ENCODE data around the gene FAM107A. TPM values are rescaled to one million over a fixed set of nuclear protein-coding genes. Genes with fewer than 3 reads are reported as not detected.

Gene FAM107A
- total RNA-seq, 1 donor from 2014 or later, result not detected

- no peaks in the 10 kb centered on the region for H3K27me3 Mint-ChIP-seq (ENCODE audit: unreplicated experiment)
- H3K4me3 Mint-ChIP-seq (ENCODE audit: unreplicated experiment), result no peak overlapping the region
- H3K36me3 Mint-ChIP-seq (ENCODE audit: unreplicated experiment), result peaks cover 8% of the 10 kb centered on the region
- TF ChIP-seq CTCF (IDR thresholded peaks at IDR 0.05; ENCODE audit: partially characterized antibody, unreplicated experiment), result no peak
- no peak for DNase-seq
- H3K27ac Mint-ChIP-seq (ENCODE audit: unreplicated experiment), result no peak overlapping the region
- peaks cover 15% of the 10 kb centered on the region for H3K4me1 Mint-ChIP-seq (ENCODE audit: low read depth, unreplicated experiment)
- peaks cover 4% of the 10 kb centered on the region for H3K9me3 Mint-ChIP-seq (ENCODE audit: unreplicated experiment)
Measured at GRCh38 chr3:58559586-58559985, 17.6 kb downstream of the FAM107A start.

DNA sequence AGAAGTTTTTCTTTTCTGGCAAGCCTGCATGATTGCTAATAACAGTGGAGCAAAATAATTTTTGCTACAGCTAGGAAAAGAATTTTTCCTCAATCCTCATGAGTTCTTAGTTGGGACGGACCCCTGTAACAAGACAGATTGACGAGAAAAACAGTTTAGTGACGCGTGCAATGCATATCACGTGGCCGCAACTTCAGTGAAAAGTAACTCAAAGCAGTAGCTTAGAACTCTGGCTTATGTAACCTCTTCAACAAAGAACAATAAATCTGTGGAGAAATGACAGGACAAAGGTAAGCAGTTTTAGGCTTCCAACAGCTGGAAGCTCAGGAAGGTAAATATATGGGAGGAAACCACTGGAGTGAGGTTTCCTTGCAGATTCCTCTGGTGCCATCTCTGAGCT, 19.7 kb downstream of the FAM107A start:
- Mint-ChIP-seq H3K4me3 (ENCODE audit: unreplicated experiment) (no peak overlapping the region), H3K27ac (ENCODE audit: unreplicated experiment) (no peak overlapping the region), H3K9me3 (ENCODE audit: unreplicated experiment) (peaks cover 4% of the 10 kb centered on the region), H3K4me1 (ENCODE audit: low read depth, unreplicated experiment) (peaks cover 15% of the 10 kb centered on the region), H3K36me3 (ENCODE audit: unreplicated experiment) (peaks cover 13% of the 10 kb centered on the region), H3K27me3 (ENCODE audit: unreplicated experiment) (no peaks in the 10 kb centered on the region)
- no peak for TF ChIP-seq CTCF (IDR thresholded peaks at IDR 0.05; ENCODE audit: partially characterized antibody, unreplicated experiment)
- no peak for DNase-seq

GRCh38 chr3:58556761-58557221, 20.4 kb downstream of the FAM107A start:
- H3K27ac Mint-ChIP-seq (ENCODE audit: unreplicated experiment), result peak overlapping the region; percentile 81
- DNase-seq, result peak; percentile 66
- no peak overlapping the region for H3K4me3 Mint-ChIP-seq (ENCODE audit: unreplicated experiment)
- no peaks in the 10 kb centered on the region for H3K27me3 Mint-ChIP-seq (ENCODE audit: unreplicated experiment)
- peaks cover 8% of the 10 kb centered on the region for H3K9me3 Mint-ChIP-seq (ENCODE audit: unreplicated experiment)
- H3K4me1 Mint-ChIP-seq (ENCODE audit: low read depth, unreplicated experiment), result peaks cover 11% of the 10 kb centered on the region
- H3K36me3 Mint-ChIP-seq (ENCODE audit: unreplicated experiment), result peaks cover 18% of the 10 kb centered on the region
- TF ChIP-seq CTCF (IDR thresholded peaks at IDR 0.05; ENCODE audit: partially characterized antibody, unreplicated experiment), result no peak

DNA sequence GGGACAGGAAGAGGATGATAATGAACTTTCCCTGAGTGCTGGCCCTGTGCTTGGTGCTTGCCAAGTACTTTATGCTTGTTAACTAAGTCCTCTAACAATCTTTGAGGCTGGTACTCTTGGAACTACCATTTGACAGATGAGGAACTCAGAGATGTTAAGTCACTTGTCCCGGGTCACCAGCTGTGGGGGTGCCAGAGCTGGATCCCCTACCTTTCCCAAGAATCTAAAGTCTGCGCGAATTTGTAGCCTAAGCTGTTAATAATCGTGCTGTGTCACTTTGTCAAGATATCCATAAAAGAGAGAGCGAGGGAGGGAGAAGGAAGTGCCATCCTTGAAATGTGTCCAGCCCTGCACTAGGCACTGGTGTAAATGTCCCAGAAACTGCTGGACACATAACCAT, 21.2 kb downstream of the FAM107A start:
- H3K36me3 Mint-ChIP-seq (ENCODE audit: unreplicated experiment), result peaks cover 23% of the 10 kb centered on the region
- H3K9me3 Mint-ChIP-seq (ENCODE audit: unreplicated experiment), result peaks cover 11% of the 10 kb centered on the region
- peak overlapping the region; percentile 26 for H3K27ac Mint-ChIP-seq (ENCODE audit: unreplicated experiment)
- TF ChIP-seq CTCF (IDR thresholded peaks at IDR 0.05; ENCODE audit: partially characterized antibody, unreplicated experiment), result no peak
- no peak for DNase-seq
- no peaks in the 10 kb centered on the region for H3K27me3 Mint-ChIP-seq (ENCODE audit: unreplicated experiment)
- peaks cover 11% of the 10 kb centered on the region for H3K4me1 Mint-ChIP-seq (ENCODE audit: low read depth, unreplicated experiment)
- no peak overlapping the region for H3K4me3 Mint-ChIP-seq (ENCODE audit: unreplicated experiment)

GRCh38 chr3:58555203-58555602, 22.0 kb downstream of the FAM107A start:
- no peak for DNase-seq

More at GRCh38 chr3:58555203-58555602, 22.0 kb downstream of the FAM107A start:
- H3K36me3 Mint-ChIP-seq (ENCODE audit: unreplicated experiment), result peaks cover 23% of the 10 kb centered on the region
- no peak overlapping the region for H3K27ac Mint-ChIP-seq (ENCODE audit: unreplicated experiment)
- H3K9me3 Mint-ChIP-seq (ENCODE audit: unreplicated experiment), result peaks cover 11% of the 10 kb centered on the region
- peaks cover 11% of the 10 kb centered on the region for H3K4me1 Mint-ChIP-seq (ENCODE audit: low read depth, unreplicated experiment)
- no peak overlapping the region for H3K4me3 Mint-ChIP-seq (ENCODE audit: unreplicated experiment)
- TF ChIP-seq CTCF (IDR thresholded peaks at IDR 0.05; ENCODE audit: partially characterized antibody, unreplicated experiment), result no peak
- H3K27me3 Mint-ChIP-seq (ENCODE audit: unreplicated experiment), result no peaks in the 10 kb centered on the region
